ENCODE measurements around the gene WDFY3.

Gene WDFY3

DNA sequence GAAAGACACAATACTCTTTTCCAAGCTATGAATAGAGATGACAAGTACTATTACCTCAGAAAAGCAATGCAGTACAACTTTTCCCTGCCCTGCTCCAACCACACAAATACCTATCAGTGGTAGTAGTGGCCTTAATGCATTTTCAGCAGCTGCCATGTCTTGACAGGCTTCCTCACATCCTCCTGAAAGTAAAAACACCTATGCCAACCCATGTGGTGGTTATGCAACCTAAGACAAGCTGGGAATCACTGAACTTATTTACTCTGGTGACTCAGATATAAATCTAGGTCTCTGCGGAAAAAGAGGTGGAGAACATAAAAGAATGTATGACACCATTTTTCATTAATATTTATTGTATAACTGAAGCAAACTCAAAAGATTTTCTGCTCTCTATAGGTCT, 14.5 kb downstream of the WDFY3 start:
- DNase-seq, result no peak

DNA sequence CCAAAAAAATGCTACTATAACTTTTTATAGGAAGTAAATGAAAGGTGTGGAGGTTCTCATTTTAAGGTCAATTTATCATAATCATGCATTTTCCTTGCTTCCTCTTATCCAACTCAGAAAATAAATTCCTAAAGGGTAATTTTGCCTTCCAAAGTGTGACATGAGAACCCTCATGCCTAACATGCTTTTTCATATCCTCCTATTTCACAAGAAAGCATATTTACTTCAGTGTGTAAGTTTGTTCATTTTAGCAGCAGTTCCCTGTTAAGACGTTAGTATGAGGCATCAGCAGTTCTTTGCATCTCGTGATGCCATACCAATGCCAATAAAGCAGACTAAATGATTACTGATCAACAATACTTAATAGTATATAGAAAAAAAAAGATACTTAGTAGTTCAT, 18.4 kb downstream of the WDFY3 start:
- DNase-seq, result no peak

DNA sequence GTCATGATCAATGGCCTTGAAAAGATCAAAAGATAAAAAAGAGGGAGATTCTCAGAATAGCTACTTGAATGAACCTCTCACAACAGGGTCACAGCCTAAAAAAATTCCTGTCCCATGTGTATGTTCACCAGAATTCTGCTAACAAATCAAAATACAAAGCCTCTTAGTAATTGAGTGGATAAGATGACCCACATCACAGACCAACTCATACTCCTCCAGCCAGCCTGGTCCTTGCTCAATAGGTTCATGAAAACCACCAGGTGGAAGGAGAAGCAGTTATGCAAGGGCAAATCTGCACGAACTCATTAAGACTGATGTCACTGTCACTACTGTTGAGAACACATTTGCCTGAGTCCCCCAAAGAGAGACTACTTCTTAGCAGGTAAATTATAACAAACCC, 21.5 kb downstream of the WDFY3 start:
- no peak for DNase-seq

DNA sequence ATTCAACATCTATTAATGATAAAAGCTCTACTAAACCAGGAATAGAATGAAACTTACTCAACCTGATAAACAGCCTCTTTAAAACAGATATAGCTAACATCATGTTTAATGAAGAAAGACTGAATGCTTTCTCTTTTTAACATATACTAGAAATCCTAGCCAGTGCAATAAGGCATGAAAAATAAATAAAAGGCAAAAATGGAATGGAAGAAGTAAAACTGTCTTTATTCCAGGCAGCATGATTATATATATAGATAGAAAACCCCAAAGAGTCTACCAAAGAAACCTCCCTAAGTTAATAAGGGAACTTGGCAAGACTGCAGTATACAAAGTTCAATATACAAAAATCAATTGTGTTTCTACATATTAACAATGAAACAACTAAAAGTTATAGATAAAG, 25.5 kb downstream of the WDFY3 start:
- DNase-seq, result no peak

DNA sequence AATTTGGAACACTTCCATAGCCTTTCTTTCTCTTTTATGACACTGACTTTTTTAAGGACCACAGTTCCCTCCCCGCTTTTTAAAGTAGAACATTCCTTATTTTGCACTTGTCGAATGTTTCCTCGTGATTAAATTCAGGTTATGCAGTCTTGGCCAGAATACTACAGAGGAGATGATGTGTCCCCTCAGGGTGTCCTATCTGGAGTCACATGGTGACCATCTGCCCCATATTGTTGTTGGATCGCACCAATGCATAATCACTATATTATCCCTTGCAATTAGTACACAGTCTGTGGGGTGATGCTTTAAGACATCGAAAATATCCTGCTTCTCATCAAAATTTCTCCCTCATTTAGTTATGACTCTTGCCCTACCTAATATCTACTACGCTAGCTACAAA, 27.4 kb downstream of the WDFY3 start:
- no peak for DNase-seq

DNA sequence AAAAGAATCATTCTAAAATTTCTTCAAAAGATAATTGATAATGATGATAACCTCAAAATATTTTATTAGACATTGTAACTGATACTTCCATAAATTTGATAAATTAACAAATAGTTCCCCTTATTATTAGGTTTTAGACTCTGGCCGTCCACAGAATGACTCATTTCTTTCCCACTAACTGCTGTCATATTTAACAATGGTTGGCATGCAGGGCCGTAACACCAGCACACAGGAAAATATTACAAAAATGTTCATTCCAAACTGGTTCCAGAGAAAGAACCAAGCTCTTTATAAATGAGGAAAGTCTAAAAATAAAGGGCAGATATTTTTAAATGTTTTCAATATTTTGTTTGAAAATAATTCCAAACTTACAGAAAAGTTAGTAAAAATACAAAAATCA, 28.2 kb downstream of the WDFY3 start:
- no peak for DNase-seq

DNA sequence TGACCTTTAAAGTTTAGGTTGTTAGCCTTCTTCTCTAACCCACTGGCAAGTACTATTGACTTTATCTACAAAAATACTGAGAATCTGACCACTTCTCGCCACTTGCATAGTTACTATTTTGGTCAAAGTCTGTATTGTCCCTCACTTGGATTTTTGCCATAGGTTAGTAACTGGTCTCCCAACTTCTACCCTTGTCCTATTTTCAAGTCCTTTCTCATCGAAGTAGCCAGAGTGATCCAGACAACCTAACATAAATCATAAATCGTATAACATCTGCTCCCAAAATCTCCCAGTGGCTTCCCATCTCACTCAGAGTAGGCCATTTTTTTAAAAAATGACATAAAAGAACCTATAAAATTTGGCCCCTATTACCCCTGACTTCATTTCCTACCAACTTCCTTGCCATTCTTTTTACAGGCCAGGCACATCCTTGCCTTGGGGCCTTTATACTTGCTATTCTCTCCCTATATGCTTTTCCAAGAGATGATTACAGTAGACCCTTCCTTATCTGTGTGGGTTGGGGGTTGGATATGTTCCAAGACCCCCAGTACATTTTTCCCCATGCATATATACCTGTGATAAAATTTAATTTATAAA, 29.0 kb downstream of the WDFY3 start:
- DNase-seq, result no peak

DNA sequence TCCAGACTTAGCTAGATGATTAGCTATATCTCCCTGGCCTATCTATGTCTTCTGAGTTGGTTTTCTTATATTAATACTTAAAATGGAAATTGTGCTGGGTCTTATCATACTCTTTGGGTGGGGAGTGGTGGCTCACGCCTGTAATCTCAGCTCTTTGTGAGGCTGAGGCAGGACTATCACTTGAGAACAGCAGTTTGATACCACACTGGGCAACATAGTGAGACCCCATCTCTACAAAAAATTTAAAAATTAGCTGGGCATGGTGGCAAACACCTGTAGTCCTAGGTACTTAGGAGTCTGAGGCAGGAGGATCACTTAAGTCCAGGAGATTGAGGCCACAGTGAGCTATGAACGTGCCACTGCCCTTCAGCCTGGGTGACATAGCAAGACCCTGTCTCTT, 30.4 kb downstream of the WDFY3 start:
- DNase-seq, result no peak

DNA sequence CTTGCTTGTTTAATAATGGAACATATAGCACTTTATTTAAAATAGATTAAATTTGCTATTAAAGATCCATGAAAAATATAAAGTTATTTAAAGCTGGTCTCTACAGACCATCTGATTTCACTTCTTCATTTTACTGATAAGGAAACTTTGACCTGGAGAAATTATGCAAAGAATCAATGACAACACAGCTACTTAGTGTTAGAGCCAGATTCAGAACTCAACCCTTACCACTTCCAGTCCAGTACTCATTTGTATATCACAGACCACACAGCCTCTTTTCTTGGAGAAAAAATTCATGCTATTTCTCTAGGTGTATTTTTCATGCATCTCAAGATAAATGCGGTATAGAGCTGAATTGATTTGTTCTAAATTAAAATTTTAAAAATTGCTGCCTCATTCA, 34.0 kb downstream of the WDFY3 start:
- no peak for DNase-seq

DNA sequence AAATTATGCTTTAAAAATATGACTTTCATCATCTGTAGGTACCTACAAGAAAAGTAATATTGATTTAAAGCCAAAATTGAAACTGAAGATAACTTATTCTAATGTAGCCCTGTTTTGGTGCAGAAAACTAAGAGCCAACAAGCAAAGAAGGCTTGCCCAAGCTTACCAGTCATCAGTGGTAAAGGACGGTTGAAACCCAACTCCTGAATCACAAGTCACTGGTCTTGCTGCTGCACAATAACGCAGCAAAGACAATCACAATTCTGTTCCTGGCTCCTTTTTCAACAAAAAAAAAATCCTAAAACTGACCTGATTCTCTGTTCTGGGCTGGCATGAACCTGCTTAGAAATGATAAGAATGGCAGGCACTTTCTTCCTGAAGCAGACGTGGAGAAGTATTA, 34.5 kb downstream of the WDFY3 start:
- no peak for DNase-seq

DNA sequence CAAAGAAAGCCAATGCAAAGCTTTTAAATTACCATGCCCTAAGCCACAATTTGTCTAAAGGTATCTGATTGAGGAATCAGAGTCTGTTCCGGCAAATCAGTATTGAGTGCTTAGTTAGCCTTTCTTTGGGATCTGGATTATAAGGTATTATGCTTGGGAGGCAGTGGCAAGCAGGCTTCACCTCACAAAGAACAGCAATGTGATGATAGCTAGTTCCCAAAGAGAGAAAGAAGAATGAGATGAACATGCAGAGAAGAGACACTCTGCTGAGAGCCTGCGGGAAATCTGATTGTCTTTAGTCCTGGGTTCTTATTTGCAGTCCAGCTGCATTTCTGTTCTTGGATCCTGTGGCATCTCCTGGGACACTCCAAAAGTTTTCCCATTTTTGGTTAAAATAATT, 35.2 kb downstream of the WDFY3 start:
- DNase-seq, result no peak

DNA sequence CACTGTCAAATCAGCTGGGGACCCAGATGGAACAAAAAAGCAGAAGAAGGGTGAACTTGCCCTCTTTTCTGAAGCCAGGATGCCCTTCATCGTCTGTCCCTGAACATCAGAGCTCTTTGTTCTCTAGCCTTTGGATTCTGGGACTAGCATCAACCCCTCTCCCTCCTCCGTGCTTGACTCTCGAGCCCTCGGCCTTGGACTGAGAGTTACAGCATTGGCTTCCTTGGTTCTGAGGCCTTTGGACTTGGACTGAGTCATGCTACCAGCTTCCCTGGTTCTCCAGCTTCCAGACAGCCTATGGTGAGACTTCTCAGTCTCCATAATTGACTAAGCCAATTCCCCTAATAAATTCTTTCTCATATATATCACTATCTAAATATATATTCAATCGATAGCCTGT, 38.4 kb downstream of the WDFY3 start:
- DNase-seq, result no peak

DNA sequence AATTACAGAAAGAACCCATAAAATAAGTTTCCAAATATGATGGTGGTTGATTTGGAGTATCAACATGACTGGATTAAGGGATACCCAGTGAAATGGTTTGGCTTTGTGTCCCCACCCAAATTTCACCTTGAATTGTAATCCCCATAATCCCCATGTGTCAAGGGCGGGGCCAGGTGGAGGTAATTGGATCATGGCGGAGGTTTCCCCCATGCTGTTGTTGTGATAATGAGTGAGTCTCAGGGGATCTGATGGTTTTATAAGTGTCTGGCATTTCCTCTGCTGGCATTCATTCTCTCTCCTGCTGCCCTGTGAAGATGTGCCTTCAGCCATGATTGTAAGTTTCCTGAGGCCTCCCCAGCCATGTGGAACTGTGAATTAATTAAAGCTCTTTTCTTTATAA, 39.1 kb downstream of the WDFY3 start:
- DNase-seq, result no peak

DNA sequence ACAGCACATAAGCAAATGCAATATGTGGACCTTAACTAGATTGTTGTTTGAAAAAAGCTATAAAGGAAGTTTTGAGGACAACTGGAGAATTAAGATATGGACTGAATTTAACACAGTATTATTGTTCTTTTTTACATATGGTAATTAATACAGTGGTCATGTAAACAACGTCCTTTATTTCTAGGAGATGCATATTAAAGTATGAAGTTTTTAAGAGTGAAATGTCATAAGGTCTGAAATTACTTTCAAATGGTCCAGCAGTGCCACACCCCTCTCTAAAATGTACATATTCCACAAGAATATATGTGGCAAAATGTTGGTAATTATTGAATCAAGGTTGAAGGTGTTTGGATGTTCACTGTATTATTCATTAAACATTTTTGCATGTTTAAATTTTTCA, 40.9 kb downstream of the WDFY3 start:
- no peak for DNase-seq

DNA sequence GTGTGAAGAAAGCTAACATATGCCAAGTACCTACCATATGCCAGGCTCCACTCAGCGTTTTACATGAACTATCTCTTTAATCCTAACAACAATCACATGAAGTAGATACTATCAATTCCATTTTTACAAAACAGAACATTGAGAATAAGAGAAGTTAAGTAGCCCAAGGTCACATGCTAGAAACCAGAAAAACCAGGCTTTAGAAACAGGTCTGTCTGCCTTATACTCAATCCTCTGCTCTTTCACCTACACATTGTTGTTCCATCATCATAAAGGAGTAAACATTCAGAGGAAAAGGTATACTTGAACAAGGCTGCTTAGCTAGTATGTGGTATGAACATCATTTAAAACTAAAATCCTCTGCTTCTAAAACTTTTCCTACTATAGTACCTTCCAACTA, 42.1 kb downstream of the WDFY3 start:
- DNase-seq, result no peak

DNA sequence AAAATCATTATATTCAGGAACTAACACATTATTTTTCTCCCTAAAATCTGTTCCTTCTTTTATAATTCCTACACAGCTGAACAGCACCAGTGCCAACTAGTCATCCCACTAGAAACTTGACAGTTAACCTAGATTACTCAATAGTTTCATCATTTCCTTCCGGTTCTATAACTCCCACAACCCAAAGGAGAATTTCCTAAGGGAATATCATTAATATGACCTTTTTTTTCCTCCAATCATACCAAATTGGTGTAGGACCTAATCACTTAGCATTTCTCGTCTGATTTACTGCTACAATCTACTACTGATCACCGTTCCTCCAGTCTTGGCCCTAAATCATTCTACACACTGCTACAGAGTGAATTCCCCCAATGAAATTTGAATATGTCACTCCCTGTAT, 45.9 kb downstream of the WDFY3 start:
- DNase-seq, result no peak

DNA sequence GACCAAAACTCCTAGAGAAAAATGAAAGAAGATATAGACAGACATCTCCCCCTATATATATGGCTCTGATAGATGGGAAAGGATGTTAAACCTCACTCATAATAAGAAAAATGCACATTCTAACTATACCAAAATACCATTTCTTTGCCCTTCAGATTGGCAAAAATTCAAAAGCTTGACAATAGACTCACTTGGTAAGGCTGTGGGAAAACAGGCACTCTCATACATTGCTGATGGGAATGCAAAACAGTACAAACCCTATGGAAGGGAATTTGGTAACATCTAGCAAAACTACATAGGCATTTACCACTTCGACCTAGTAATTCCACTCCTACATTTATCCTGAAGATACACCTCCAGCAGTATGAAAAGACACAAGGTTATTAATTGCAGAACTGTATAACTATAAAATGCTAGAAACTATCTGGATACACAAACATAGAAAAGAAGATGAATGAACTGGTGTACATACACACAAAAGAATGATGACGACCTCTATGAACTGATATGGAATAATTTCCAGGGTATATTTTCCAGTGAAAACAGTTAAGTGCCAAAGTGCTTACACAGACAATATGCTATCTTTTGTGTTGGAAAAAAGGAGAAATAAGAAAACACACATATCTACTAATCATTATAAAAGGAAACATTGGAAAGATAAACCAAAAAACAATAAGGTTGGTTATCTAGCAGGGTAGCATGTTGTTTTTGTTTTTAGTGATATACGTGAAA, 48.5 kb downstream of the WDFY3 start:
- DNase-seq, result no peak

DNA sequence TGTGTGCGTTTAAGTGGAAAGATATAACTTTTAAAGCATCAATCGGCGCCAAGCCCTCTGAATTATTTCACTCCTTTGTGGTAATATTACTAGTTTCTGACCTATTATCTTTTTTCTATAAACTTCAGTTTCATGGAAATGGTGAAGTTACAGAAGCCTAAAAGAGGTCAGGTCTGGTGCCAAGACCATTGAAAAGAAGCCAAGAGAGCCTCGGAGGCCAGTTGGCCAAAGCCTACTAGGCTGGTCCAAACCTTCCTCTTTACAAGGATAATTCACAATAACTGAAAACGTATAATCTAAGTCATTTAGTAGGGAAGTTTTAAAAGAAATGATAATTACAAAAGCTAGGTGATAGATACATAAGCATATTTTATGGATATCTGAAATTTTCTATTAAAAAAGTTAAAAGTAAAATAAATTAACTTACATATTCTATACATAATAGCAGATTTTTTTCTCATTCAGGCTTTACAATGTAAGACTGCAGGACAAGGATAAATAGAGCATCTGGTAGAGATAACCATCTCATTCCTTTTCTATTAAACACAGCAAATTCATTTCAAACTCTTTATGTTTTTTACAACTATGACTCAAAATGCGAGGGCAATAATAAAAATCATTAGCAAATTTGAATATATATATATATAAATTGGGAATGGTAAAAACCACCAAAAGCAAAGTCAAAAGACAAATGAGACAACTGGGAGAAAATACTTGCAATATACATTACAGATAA, 49.2 kb downstream of the WDFY3 start:
- DNase-seq, result no peak

DNA sequence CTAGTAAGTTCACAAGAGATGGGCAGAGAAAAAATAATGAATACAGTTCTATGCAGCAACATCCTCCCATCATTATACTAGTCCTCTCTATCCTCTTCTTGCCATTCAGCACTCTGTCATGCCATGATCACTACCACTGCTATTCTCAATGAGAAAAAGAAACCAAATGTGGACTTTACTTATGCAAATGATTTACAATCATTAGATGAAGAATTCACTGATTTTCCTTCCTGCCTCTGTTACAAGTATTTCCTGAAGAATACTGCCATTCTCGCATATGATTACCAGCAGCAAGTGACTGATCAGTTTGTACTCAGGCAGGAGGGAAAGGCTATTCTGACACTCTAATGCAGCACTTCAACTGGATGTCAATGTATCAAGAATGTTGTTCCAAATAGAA, 50.3 kb downstream of the WDFY3 start:
- DNase-seq, result no peak

DNA sequence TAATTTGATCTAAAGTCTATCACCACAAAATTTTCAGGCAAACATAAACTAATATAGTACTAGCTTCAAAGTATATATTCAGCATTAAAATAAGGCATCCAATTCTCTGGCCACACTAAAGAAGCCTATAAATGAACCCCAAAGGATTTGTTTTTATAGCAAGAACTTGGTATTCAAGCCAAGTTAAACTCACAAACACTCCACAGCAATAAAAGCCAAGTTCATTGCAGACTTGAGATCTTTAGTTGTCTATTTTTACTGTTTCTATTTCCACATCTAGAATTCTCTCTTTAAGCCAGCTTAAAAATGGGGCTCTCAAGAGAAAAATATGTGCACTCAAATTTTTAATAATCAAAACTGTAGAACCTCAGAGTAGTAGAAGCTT, 51.1 kb downstream of the WDFY3 start:
- no peak for DNase-seq

DNA sequence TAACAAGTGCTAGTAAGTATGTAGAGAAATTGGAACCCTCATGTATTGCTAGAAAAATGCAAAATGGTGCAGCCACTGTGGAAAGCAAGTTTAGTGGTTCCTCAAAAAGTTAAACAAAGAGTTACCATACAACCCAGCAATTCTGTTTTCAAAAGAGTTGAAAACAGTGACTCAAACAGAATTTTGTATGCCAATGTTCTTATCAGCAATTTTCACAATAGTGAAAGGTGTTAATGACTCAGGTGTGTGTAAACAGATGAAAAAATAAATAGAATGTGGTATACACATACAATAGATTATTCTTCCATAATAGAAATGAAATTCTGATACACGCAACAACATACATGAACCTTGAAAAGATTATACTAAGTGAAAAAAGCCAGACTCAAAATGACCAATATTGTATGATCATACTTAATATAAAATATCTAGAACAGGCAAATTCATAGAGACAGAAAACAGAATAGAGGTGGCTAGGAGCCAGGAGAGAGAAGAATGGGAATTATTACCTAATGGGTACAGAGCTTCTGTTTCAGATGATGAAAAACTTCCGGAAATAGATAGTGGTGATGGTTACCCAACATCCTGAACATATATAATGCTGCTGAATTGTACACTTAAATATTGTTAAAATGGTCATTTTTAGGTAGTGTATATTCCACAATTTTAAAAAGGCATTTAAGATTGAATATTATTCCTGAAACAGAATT, 51.6 kb downstream of the WDFY3 start:
- DNase-seq, result no peak

DNA sequence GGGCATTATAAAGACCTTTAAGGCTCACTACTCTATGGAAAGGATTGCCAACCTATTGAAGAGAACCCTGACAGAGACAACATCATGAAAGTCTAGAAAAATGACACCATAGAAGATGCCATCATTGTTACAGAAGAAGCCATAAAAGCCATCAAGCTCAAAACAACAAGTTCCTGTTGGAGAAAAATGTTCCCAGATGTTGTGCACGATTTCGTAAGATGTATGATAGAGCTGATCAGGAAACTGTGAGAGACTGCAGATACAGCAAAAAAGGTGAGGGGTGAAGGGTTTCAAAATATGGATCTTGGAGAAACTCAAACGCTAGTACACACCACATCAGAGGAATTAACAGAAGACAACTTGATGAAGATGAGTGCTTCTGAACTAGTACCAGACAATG, 53.3 kb downstream of the WDFY3 start:
- no peak for DNase-seq

DNA sequence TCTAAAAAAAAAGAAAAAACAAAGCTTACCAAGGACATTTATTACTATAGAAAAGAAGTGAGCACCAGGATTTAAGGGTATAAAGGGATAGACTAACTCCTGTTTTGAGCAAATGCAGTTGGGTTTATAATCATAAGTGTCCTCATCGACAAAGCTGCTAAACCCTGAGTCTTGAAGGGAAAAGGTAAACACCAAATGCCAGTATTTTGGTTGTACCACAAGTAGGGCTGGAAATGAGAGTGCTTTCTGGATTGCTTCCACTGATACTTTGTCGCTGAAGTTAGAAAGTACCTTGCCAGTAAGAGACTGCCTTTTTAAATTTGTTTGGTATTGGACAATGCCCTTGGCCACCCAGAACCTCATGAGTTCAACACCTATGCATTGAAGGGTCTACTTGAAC, 53.7 kb downstream of the WDFY3 start:
- no peak for DNase-seq

DNA sequence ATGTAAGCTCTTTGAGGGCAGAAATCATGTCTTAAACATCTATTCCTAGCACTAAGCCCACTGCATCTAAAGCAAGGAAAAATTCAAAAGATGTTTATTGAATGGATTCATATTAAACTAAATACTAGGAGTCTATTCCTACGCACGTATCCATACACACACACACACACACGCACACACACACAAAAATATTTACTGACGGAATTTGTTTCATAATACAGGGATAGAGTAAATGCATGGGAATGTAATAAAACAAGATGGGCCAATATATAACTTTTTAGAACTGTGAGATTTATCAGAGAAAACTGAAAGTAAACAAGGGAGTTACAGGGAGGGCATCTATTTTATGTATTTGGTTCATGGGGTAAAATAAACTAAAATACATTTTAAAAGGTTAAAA, 57.6 kb downstream of the WDFY3 start:
- no peak for DNase-seq

Measured in activated CD4-positive, alpha-beta T cell treated with anti-CD3 and anti-CD28 coated beads, Interleukin-2, Interleukin-6, amounts not matched to agents 100 ng/mL and 50 ng/mL, durations not matched to agents 16 hours and 8 hours (primary cell).